GM10266 (cell line): ENCODE results near the gene MPP4.

ENCODE experiments used
- DNase-seq: peaks from one replicate; pipeline ENCODE4 v3.0.0; 2012; ENCODE audit errors: extremely low spot score
- TF ChIP-seq, protein P1 (sequence below): IDR thresholded peaks from 2 replicates; pipeline ENCODE4 v1.5.1; 2012; ENCODE audit warnings: mild to moderate bottlenecking, low read depth; ENCODE audit not compliant: control insufficient read depth, insufficient read depth; ENCODE audit errors: missing control alignments

MPP4 gene

DNA sequence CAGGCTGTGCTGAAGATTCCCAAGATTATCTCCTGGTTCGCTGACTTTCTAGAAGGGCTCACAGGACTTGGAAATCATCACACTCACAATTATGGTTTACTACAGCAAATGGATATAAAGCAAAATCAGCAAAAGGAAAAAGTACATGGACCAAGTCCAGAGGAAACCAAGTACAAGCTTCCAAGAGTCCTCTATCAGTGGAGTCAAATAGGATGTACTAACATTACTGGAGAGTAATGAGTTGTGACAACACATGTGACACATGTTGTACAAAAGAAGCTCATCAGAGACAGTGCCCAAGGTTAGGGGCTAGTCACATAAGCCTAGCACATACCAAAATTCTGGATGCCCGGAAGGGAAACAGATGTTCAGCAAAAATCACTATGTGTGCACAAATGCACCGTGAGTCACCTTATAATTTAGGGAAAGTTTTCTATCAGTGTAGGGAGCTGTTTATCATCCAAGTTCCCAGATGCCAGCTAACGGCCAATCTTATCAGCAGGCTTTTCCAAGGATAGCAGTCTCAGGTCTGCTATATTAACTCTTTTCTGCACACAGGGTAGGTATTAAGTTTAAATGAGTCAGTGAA is 64.7 kb downstream of the MPP4 start:
- TF ChIP-seq, protein P1, sequence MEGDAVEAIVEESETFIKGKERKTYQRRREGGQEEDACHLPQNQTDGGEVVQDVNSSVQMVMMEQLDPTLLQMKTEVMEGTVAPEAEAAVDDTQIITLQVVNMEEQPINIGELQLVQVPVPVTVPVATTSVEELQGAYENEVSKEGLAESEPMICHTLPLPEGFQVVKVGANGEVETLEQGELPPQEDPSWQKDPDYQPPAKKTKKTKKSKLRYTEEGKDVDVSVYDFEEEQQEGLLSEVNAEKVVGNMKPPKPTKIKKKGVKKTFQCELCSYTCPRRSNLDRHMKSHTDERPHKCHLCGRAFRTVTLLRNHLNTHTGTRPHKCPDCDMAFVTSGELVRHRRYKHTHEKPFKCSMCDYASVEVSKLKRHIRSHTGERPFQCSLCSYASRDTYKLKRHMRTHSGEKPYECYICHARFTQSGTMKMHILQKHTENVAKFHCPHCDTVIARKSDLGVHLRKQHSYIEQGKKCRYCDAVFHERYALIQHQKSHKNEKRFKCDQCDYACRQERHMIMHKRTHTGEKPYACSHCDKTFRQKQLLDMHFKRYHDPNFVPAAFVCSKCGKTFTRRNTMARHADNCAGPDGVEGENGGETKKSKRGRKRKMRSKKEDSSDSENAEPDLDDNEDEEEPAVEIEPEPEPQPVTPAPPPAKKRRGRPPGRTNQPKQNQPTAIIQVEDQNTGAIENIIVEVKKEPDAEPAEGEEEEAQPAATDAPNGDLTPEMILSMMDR = no peak
- no peak for DNase-seq

DNA sequence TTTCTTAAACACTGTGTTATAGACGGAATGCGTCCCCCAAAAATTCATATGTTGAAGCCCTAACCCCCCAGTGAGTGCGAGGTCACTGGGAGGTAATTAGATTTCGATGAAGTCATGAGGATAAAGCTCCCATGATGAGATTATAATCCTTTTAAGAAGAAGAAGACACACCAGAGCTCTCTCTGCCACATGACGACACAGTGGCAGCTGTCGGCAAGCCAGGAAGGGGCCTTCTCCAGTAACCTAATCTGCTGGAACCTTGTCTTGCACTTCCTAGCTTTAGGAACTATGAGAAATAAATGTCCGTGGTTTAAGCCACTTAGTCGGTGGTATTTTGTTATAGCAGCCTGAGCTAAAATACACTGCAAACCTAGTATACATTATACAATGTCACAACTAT is 67.4 kb downstream of the MPP4 start:
- DNase-seq = no peak
- TF ChIP-seq, protein P1 = no peak

GRCh38 chr2:201630577-201630976 is 67.9 kb downstream of the MPP4 start:
- TF ChIP-seq, protein P1 = no peak
- DNase-seq = no peak

GRCh38 chr2:201628545-201628944 is 69.9 kb downstream of the MPP4 start:
- TF ChIP-seq, protein P1 = no peak
- no peak for DNase-seq

DNA sequence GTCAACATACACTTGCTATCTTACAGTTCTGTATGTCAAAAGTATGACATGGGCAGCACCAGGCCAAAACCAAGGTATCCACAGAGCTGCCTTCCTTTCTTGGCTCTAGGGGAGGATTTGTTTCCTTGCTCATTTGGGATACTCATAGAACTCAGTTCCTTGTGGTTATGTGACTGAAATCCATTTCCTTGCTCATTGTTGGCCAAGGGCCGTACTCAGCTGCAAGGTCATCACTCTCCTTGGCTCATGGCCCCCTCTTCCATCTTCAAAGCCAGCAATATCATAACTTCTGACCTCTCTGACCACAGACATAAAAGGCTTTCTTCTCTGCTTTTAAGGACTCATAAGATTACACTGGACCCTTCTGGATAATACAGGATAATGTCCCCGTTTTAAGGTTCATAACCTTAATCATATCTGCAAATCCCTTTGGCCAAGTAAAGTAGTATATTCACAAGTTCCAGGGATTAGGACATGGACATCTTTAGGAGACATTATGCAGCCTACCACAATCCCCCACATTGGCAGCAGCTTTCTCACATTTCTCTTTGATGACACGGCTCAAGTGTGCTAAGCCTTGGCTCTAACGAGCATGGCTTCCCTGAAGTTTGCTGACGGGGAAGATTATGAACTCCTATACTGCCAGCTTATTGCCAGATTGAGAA is 76.0 kb downstream of the MPP4 start:
- no peak for DNase-seq
- TF ChIP-seq, protein P1 = no peak

DNA sequence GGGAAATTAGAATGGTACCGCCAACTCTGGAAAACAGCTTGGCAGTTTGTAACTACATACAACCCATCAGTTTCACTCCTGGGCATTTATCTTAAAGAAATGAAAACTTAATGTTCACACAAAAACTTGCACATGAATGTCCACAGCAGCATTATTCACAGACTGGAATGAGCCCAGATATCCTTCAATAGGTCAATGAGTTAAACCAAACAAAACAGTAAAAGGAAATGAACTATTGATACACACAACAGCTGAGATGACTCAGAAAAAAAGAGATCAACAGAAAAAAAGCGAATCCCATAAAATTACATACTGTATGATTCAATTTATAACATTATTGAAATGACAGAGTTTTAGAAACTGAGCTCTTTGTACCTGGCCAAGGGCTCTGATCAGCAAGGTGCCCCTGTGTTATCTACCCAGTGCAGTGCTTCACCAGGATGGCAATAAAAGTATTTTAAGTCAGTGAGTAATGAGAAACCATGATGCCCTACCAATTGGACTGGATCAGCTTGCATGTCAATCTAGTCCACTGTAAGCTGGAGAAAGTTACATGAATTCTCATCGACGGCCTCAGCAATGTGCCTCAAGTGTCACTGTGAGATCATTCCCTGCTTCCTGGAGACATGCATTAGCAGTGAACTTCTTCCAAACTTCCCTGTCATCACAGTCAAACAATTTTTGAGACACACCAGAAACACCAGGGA is 77.0 kb downstream of the MPP4 start:
- no peak for DNase-seq
- TF ChIP-seq, protein P1 = no peak
